ENCODE data around the gene DYNC2H1.

Gene DYNC2H1

DNA sequence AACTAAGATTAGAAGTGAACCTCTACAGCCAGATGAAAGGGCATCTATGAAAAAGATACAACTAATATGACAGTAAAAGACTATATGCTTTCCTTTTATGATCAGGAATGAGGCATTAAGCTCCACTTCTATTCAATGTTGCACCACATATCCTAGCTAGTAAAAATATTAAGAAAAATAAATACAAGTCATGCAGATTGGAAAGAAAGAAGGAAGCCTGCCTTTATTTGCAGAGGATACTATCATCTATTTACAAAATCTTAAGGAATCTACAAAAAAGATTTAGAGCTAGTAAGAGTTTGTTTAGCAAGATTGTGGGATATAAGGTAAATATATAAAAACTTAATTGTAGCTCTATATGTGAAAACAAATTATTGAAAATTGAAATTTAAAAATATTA lies 308.8 kb downstream of the DYNC2H1 start:
- TF ChIP-seq EZH2 (IDR thresholded peaks at IDR 0.05; ENCODE audit: borderline replicate concordance, low read depth, low read length, severe bottlenecking) (no peak), CTCF (IDR thresholded peaks at IDR 0.05; ENCODE audit: borderline replicate concordance, extremely low read depth, low read length, poor library complexity, severe bottlenecking) (no peak)
- Histone ChIP-seq H3K4me2 (ENCODE audit: insufficient read depth, low read length) (no peak overlapping the region), H3K27ac (ENCODE audit: low read length) (no peak overlapping the region), H3K9ac (ENCODE audit: low read depth, low read length) (no peak overlapping the region), H3K9me3 (ENCODE audit: insufficient read depth, low read length, severe bottlenecking) (no peaks in the 10 kb centered on the region), H2AFZ (ENCODE audit: low read depth, low read length) (no peak overlapping the region), H3K4me1 (ENCODE audit: insufficient read depth, low read length) (no peaks in the 10 kb centered on the region), H4K20me1 (ENCODE audit: insufficient read depth, low read length) (no peaks in the 10 kb centered on the region), H3K4me3 (ENCODE audit: low read depth in 1 of 2, low read length in 2 of 2) (no peak overlapping the region), H3K27me3 (ENCODE audit: insufficient read depth, low read length, poor library complexity) (no peaks in the 10 kb centered on the region), H3K79me2 (ENCODE audit: insufficient read depth, low read length) (no peaks in the 10 kb centered on the region), H3K36me3 (ENCODE audit: insufficient read depth, low read length) (no peaks in the 10 kb centered on the region)
- ATAC-seq (ENCODE audit: insufficient read depth, low read depth) (no peak), DNase-seq (no peak)

- Histone ChIP-seq H3K9me3 (ENCODE audit: insufficient read depth, low read length, severe bottlenecking) (no peaks in the 10 kb centered on the region), H2AFZ (ENCODE audit: low read depth, low read length) (no peak overlapping the region), H3K27me3 (ENCODE audit: insufficient read depth, low read length, poor library complexity) (no peaks in the 10 kb centered on the region), H3K4me1 (ENCODE audit: insufficient read depth, low read length) (no peaks in the 10 kb centered on the region), H3K36me3 (ENCODE audit: insufficient read depth, low read length) (no peaks in the 10 kb centered on the region), H3K4me2 (ENCODE audit: insufficient read depth, low read length) (no peak overlapping the region), H3K4me3 (ENCODE audit: low read depth in 1 of 2, low read length in 2 of 2) (no peak overlapping the region), H4K20me1 (ENCODE audit: insufficient read depth, low read length) (no peaks in the 10 kb centered on the region), H3K27ac (ENCODE audit: low read length) (no peak overlapping the region), H3K9ac (ENCODE audit: low read depth, low read length) (no peak overlapping the region), H3K79me2 (ENCODE audit: insufficient read depth, low read length) (no peaks in the 10 kb centered on the region)
- DNase-seq (no peak), ATAC-seq (ENCODE audit: insufficient read depth, low read depth) (peak; percentile 35; the same call in 2 of the 3 replicates)
- no peak for TF ChIP-seq CTCF (IDR thresholded peaks at IDR 0.05; ENCODE audit: borderline replicate concordance, extremely low read depth, low read length, poor library complexity, severe bottlenecking)
- no peak for TF ChIP-seq EZH2 (IDR thresholded peaks at IDR 0.05; ENCODE audit: borderline replicate concordance, low read depth, low read length, severe bottlenecking)
These were observed 311.4 kb downstream of the DYNC2H1 start for GRCh38 chr11:103420593-103420992.

GRCh38 chr11:103433386-103434072 lies 324.3 kb downstream of the DYNC2H1 start:
- no peak overlapping the region for H3K4me3 ChIP-seq (ENCODE audit: low read depth in 1 of 2, low read length in 2 of 2)
- DNase-seq, result no peak
- H2AFZ ChIP-seq (ENCODE audit: low read depth, low read length), result no peak overlapping the region
- TF ChIP-seq CTCF (IDR thresholded peaks at IDR 0.05; ENCODE audit: borderline replicate concordance, extremely low read depth, low read length, poor library complexity, severe bottlenecking) (no peak), EZH2 (IDR thresholded peaks at IDR 0.05; ENCODE audit: borderline replicate concordance, low read depth, low read length, severe bottlenecking) (no peak)
- H3K4me1 ChIP-seq (ENCODE audit: insufficient read depth, low read length), result no peaks in the 10 kb centered on the region
- ATAC-seq (ENCODE audit: insufficient read depth, low read depth), result no peak
- H3K4me2 ChIP-seq (ENCODE audit: insufficient read depth, low read length), result no peak overlapping the region
- no peaks in the 10 kb centered on the region for H3K36me3 ChIP-seq (ENCODE audit: insufficient read depth, low read length)
- H3K9me3 ChIP-seq (ENCODE audit: insufficient read depth, low read length, severe bottlenecking), result no peaks in the 10 kb centered on the region
- no peaks in the 10 kb centered on the region for H4K20me1 ChIP-seq (ENCODE audit: insufficient read depth, low read length)
- H3K27ac ChIP-seq (ENCODE audit: low read length), result no peak overlapping the region
- H3K27me3 ChIP-seq (ENCODE audit: insufficient read depth, low read length, poor library complexity), result no peaks in the 10 kb centered on the region
- no peaks in the 10 kb centered on the region for H3K79me2 ChIP-seq (ENCODE audit: insufficient read depth, low read length)
- no peak overlapping the region for H3K9ac ChIP-seq (ENCODE audit: low read depth, low read length)
